ENCODE measurements around the gene GPC6. TPM values are rescaled to one million over a fixed set of nuclear protein-coding genes. Genes with fewer than 3 reads are reported as not detected.

Gene GPC6
- total and polyA plus RNA-seq, 2 donors (not counting 3 experiments of a cell fraction or from before 2014, with no cell fraction given), result 0.01 TPM; not detected in 1

GRCh38 chr13:93614776-93615175 lies 388.2 kb downstream of the GPC6 start:
- CTCF ChIA-PET, result no interaction called here
- no peak overlapping the region for H3K4me3 ChIP-seq (replicated peaks in 1 of 3; ENCODE audit: insufficient read depth in 1 of 3, low read depth in 1 of 3, low read length in 3 of 3)
- no peaks in the 10 kb centered on the region for H3K79me2 ChIP-seq (ENCODE audit: control insufficient read depth, insufficient read depth, low read length)
- intact Hi-C loops (cut with micrococcal nuclease), result no loop called here
- no peaks in the 10 kb centered on the region for H3K9me3 ChIP-seq (replicated peaks; ENCODE audit: control insufficient read depth, insufficient read depth, low read length)
- H3K9me1 ChIP-seq (replicated peaks; ENCODE audit: control insufficient read depth, extremely low read depth, insufficient read depth, low read length), result no peaks in the 10 kb centered on the region
- no TSS peak for BruUV-seq (replicated peaks)
- FAIRE-seq (no peak), DNase-seq (ENCODE audit: low read depth, low spot score) (no peak)
- no peak overlapping the region for H2AFZ ChIP-seq (ENCODE audit: low read depth, low read length)
- no peaks in the 10 kb centered on the region for H3K27me3 ChIP-seq (ENCODE audit: control insufficient read depth in 2 of 2, insufficient read depth in 2 of 2, low read length in 2 of 2)
- no peak overlapping the region for H3K4me2 ChIP-seq (ENCODE audit: insufficient read depth, low read length)
- no peaks in the 10 kb centered on the region for H4K20me1 ChIP-seq (replicated peaks; ENCODE audit: control insufficient read depth, extremely low read depth, insufficient read depth, low read length)
- dilution Hi-C loops (cut with MboI; ENCODE audit: extremely low pct_ligation_motif_present, low sequenced_read_pairs), result no loop called here
- no peak overlapping the region for H3K27ac ChIP-seq (ENCODE audit: insufficient read depth, low read depth, low read length)
- no peaks in the 10 kb centered on the region for H3K4me1 ChIP-seq (ENCODE audit: control insufficient read depth, extremely low read depth, insufficient read depth, low read length)
- POLR2A ChIA-PET, result no interaction called here
- no peak overlapping the region for H3K9ac ChIP-seq (replicated peaks; ENCODE audit: extremely low read depth, insufficient read depth, low read length)
- no peaks in the 10 kb centered on the region for H3K36me3 ChIP-seq (ENCODE audit: control insufficient read depth in 2 of 2, extremely low read depth in 1 of 2, insufficient read depth in 2 of 2, low read length in 2 of 2)
- no peak for TF ChIP-seq POLR2A (IDR thresholded peaks at IDR 0.05; ENCODE audit: low read depth, low read length)

GRCh38 chr13:93620181-93620765 lies 393.7 kb downstream of the GPC6 start:
- H3K9ac ChIP-seq (replicated peaks; ENCODE audit: extremely low read depth, insufficient read depth, low read length), result no peak overlapping the region
- no peak overlapping the region for H3K27ac ChIP-seq (ENCODE audit: insufficient read depth, low read depth, low read length)
- H3K4me1 ChIP-seq (ENCODE audit: control insufficient read depth, extremely low read depth, insufficient read depth, low read length), result no peaks in the 10 kb centered on the region
- dilution Hi-C loops (cut with MboI; ENCODE audit: extremely low pct_ligation_motif_present, low sequenced_read_pairs) (no loop called here), intact Hi-C loops (cut with micrococcal nuclease) (no loop called here)
- H2AFZ ChIP-seq (ENCODE audit: low read depth, low read length), result no peak overlapping the region
- no peaks in the 10 kb centered on the region for H3K36me3 ChIP-seq (ENCODE audit: control insufficient read depth in 2 of 2, extremely low read depth in 1 of 2, insufficient read depth in 2 of 2, low read length in 2 of 2)
- H3K4me3 ChIP-seq (replicated peaks in 1 of 3; ENCODE audit: insufficient read depth in 1 of 3, low read depth in 1 of 3, low read length in 3 of 3), result no peak overlapping the region
- TF ChIP-seq GATA2 (IDR thresholded peaks at IDR 0.05; ENCODE audit: insufficient read depth, insufficient read length, low read depth, low read length) (no peak), POLR2A (IDR thresholded peaks at IDR 0.05; ENCODE audit: low read depth, low read length) (no peak), MAX (IDR thresholded peaks at IDR 0.05; ENCODE audit: insufficient read depth, insufficient read length) (no peak), FOS (IDR thresholded peaks at IDR 0.05; ENCODE audit: borderline replicate concordance, insufficient read depth, low read length) (no peak), POLR2AphosphoS5 (IDR thresholded peaks at IDR 0.05; ENCODE audit: insufficient read depth, low read depth, low read length) (no peak), EZH2 (IDR thresholded peaks at IDR 0.05; ENCODE audit: borderline replicate concordance, low read depth, low read length, severe bottlenecking) (no peak), JUN (IDR thresholded peaks at IDR 0.05; ENCODE audit: borderline replicate concordance, insufficient read depth, insufficient read length, low read depth) (no peak), MYC (IDR thresholded peaks at IDR 0.05; ENCODE audit: low read depth, low read length) (no peak), CTCF (IDR thresholded peaks at IDR 0.05; ENCODE audit: extremely low read depth in 1 of 2, insufficient read depth in 1 of 2, low read depth in 1 of 2, low read length in 2 of 2) (no peak)
- no peak overlapping the region for H3K4me2 ChIP-seq (ENCODE audit: insufficient read depth, low read length)
- no peaks in the 10 kb centered on the region for H4K20me1 ChIP-seq (replicated peaks; ENCODE audit: control insufficient read depth, extremely low read depth, insufficient read depth, low read length)
- peaks cover under 1% of the 10 kb centered on the region for H3K9me3 ChIP-seq (replicated peaks; ENCODE audit: control insufficient read depth, insufficient read depth, low read length)
- DNase-seq (ENCODE audit: low read depth, low spot score), result no peak
- ChIA-PET CTCF (no interaction called here), POLR2A (no interaction called here)
- H3K9me1 ChIP-seq (replicated peaks; ENCODE audit: control insufficient read depth, extremely low read depth, insufficient read depth, low read length), result no peaks in the 10 kb centered on the region
- no TSS peak for BruUV-seq (replicated peaks)
- FAIRE-seq, result no peak
- no peaks in the 10 kb centered on the region for H3K79me2 ChIP-seq (ENCODE audit: control insufficient read depth, insufficient read depth, low read length)
- H3K27me3 ChIP-seq (ENCODE audit: control insufficient read depth in 2 of 2, insufficient read depth in 2 of 2, low read length in 2 of 2), result no peaks in the 10 kb centered on the region

Measured in endothelial cell of umbilical vein (primary cell).